ENCODE results near the gene GBX2.

The GBX2 gene

GRCh38 chr2:236167297-236168109, 683 bp downstream of the GBX2 start:
- no peak for DNase-seq (ENCODE audit: low spot score)

DNA sequence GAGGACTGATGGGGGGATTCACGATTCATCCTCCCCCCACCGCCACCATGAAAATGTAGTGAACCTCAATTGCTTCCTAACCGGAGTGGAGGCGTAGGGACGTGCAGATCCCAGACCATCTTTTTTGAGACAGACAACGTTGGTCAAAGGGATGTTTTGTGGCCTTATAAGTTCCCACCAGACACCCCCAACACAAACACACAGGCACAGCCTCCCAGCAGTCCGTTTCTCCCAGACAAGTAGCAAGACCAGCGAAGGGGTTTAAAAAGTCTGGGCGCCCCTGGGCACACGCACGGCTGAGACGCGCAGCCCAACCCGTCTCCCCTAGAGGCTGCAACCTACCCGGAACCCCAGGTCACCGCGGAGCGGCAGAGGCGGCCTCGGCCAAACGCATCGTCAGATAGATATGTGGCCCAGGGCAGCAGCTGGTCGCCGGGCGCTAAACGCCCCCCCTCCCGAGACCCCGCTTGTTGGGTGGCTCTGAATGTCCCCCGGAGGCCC, 1.3 kb downstream of the GBX2 start:
- DNase-seq (ENCODE audit: low spot score) = no peak

DNA sequence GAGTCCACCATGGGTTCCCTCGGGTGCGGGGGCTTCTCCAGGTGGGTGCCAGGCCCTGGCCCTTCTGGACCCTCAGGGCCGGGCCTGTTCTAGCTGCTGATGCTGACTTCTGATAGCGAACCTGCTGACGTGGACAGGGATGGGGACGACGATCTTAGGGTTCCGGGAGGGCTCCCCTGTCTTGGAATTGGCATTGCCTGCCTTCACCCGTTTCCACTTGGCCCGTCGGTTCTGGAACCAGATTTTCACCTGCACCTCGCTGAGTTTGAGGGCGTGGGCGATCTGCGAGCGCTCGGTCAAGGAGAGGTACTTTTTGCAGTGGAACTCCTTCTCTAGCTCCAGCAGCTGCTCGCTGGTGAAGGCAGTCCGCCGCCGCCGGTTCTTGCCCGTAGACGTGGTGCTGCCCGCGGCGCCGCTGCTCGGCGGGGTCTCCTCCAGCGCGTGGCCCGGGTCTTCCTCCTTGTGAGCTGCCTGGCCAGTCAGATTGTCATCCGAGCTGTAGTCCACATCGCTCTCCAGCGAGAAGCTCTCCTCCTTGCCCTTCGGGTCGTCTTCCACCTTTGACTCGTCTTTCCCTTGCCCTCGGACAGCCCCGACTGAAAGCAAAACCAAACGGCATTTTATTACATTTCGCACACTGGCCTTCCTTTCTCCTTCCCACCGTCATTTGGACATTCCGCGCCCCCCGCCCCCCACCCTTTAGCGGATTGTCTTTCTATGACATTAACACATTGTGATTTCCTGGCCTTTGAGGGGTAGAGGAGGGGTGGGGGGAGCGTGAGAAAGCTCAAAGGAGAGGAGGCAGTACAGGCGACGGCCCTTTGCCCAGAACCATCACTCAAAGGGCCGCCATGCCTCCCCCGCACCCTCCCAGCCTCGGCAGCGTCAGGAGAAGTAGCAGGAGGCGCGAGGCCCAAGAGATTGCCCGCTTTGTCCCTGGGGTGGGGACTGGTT, 2.1 kb downstream of the GBX2 start:
- no peak for DNase-seq (ENCODE audit: low spot score)

DNA sequence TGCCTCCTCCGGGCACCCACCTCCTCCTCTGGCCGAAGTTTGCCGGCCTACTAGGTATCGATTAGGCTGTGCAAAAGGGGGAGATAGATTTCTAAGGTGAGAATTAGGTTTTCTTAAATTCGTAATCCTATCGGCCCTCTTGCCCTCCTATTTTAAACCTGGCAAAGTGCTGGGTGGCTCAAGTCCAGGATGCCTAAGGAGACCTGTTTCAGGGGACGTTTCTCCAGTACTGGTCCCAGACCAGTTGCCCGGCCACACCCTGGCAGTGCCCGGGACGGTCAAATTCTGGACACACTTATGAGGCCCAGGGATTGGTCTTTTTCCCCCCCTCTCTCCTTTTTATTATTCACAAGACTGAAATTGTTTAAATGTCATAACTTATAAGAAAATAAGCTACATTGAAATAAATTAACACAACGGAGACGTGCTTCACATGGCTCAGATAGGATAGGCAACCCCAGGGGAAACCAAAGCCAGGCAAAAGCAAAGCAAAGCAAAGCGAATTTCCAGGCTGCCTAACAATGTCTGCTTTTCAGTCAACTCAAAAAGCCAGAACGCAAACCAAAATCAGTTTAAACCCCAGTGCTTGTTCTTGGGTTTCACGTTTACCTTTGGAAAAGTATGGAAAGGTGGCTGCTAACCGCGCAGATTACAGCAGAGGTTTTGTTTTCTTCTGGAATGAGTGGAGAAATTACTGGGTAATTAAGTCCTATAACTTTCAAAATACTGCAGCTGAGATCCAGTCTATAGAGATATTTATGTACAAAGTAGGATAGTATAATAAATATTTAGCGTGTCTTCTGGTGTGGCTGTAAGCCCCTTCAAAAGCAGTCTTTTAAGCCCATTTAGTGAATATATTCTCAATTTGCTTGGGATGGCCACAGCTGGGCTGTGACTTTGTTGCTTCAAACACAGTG, 3.0 kb downstream of the GBX2 start:
- no peak for DNase-seq (ENCODE audit: low spot score)

DNA sequence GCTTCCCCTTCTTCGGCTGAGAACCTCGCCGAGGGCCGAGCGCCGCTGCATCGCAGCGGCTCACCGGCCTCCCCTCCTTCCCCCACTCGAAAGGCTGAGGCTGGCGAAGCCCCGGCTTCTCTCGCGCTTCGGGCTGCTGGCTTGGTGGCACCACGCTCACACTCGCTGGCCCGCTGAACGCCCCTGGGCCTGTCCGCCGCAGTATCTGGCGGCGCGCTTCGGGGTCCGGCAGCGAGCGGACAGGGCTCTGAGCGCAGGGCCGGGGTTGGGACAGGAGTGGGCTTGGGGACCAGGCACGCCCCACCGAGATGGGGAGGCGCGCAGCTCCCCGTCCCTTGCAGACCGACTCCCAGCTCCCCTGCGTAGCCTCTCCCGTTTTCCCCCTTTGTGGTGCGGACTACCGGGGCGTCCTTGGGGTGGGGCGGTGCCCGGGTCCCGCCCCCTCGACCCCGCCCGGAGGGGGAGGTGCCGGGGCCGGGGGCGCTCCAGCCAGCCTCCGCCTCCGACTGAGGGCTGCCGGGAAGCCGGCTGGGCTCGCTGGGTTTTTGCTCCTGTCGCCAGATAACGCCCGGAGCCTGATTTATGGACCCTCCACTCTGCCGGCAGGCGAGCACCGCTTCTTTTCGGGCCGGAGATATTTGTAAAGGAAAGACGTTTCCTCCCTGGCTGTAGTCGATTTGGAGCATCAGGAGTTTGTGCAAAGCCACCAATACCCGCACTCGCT, 3.8 kb downstream of the GBX2 start:
- no peak for DNase-seq (ENCODE audit: low spot score)

GRCh38 chr2:236163471-236164200, 4.5 kb downstream of the GBX2 start:
- no peak for DNase-seq (ENCODE audit: low spot score)

- no peak for DNase-seq (ENCODE audit: low spot score)
These were observed 5.2 kb downstream of the GBX2 start for GRCh38 chr2:236162882-236163470.

DNA sequence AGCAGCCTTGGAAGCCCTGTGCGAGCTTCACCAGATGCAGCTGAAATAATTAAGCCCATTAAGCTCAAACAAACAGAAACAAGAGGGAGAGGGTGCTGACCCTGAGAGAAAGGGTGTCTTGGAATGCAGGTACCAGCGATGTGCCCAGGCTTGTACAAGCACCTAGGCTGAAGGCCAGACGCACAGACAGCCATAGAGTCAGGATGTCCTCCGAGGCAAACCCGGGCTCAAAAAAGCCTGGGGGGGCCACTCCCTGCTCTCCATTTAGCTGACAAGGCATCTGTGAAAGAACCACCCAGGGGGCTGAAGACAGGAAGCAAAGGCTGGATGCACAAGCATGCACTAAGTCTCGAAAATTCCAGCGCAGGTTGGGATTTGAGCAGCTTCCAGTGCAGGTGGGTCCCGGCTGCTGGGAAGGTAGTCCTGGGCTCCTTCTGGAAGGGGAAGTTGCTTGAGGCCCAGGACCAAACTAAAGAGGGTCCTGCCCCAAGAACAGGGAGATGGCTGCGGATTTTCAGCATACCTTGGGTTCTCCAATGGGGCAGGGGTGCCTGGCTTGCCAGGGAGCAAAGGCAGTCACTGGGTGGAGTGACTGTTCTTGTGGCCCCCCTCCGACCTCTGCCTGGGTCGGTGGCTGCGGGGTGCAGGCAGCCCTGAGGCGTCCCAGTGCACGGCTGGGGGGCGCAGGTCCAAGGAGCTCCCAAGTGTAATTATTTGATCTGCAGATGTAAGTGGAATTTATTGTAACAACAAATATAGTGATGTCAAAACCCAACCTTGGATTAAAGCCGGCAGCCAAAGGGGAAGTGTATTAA, 5.9 kb downstream of the GBX2 start:
- DNase-seq (ENCODE audit: low spot score) = no peak

DNA sequence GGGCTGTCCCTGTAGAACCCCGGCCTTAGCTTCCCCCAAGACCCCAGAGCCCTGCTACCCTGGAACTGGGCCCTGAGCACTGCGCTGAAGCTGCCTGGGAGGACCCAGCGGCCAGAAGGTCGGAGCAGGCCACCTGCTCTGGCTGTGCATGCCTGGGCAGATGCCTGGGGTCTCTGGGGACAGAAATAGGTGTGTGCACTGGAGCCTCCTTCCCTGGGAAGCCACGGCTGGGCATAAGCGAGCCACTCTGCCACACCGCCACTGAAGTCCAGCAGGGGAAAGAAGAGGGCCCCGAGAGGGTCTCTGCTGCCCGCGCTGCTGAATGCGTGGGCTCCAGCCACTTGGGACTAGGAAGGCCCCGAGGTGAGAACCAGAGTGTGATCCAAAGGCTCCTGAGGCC, 6.7 kb downstream of the GBX2 start:
- DNase-seq (ENCODE audit: low spot score) = no peak

GRCh38 chr2:236161082-236161462, 7.1 kb downstream of the GBX2 start:
- DNase-seq (ENCODE audit: low spot score) = no peak

GRCh38 chr2:236160366-236161081, 7.7 kb downstream of the GBX2 start:
- DNase-seq (ENCODE audit: low spot score) = no peak

GRCh38 chr2:236159778-236160170, 8.4 kb downstream of the GBX2 start:
- DNase-seq (ENCODE audit: low spot score) = no peak

DNA sequence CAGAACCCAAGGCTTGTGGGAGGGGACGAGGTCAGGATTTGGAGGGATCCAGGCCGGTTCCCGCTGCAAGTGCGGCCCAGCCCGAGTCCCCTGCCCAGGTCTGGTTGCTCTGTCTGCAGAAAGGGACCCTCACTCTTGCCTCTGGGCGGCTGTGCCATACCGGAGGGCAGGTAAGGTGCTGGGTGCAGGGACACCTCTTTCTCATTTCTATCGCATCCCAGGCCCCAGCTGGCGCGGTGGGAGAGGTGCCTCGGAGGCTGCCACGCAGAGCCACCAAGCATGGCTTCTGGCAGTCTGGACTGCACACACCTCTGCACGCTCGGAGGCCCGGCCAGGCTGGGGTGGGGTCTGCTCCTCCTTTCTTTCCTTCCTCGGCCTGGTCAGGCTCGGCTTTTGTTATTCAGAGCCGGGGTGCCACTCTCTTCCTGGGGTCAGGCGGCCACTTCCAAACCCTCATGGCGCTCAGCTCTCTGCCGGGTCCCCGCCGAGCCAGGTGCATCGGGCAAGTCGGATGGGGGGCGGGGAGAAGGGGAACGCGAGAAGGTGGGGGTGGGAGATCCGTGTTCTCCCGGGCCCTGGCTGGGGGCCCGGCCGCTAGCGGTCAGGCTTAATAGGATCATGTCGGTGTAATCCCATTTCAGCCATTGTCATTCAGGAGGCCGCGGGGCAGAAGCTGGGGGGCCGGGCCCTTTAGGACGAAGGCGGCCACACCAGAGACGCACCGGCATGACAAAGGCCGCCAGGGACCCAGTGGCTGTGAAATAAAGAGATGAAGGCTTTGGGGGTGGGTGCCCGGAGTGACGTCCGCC, 9.0 kb downstream of the GBX2 start:
- no peak for DNase-seq (ENCODE audit: low spot score)

DNA sequence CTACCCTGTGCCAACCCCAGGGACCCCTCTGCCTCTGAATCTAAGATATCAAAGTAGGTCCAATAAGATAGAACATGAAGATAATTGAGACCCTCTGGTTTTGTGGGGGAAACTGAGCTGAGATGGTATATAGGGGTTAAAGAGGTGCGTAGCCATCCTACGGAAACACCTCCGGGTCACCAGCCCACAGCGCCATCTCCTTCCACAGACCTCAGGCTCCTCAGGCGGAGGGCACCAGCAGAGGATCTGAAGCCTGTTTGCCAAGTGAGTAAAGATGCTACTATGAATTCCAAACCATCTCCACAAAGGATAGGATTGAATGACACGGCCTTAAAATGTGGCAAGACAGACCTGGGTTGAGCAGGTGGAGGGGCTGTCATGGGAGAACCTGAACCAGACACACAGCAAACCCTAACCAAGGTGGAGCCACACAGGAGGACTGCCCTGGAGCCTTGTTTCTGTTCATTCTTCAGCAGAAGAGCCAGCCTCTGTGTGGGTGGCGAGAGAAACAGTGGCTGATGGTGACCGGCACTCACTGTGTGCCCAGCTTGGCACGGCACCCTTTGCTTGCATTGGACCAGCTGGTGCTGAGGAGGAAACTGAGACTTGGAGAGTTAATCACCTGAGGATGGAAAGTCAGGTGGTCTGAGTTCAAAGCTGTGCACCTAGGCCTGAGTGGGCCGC, 10.2 kb downstream of the GBX2 start:
- no peak for DNase-seq (ENCODE audit: low spot score)

GRCh38 chr2:236157366-236157765, 10.8 kb downstream of the GBX2 start:
- DNase-seq (ENCODE audit: low spot score) = no peak

- DNase-seq (ENCODE audit: low spot score) = no peak
These were observed 11.4 kb downstream of the GBX2 start for GRCh38 chr2:236156860-236157194.
